KOPT-K1 (cell line): Measurements from ENCODE around the gene GMPR2.

Source experiments
- H3K27ac ChIP-seq: fragments of 200-600 bp; sonication (generic); 2 replicates; pipeline ENCODE4 v1.5.1; 2016; ENCODE audit warnings: antibody characterized with exemption, mild to moderate bottlenecking, low read depth, low read length; ENCODE audit not compliant: poor library complexity, severe bottlenecking
- H3K36me3 ChIP-seq: fragments of 200-600 bp; sonication (generic); 2 replicates; pipeline ENCODE4 v1.5.1; 2017; ENCODE audit warnings: antibody characterized with exemption, mild to moderate bottlenecking, low read length, moderate library complexity; ENCODE audit not compliant: insufficient read depth
- H3K9me3 ChIP-seq: fragments of 200-600 bp; sonication (generic); 2 replicates; pipeline ENCODE4 v1.5.1; 2017; ENCODE audit warnings: antibody characterized with exemption, low read length, mild to moderate bottlenecking; ENCODE audit not compliant: insufficient read depth, poor library complexity, severe bottlenecking

The GMPR2 gene

GRCh38 chr14:24273422-24273998 is 40.8 kb downstream of the GMPR2 start:
- Histone ChIP-seq H3K36me3 (no peaks in the 10 kb centered on the region), H3K9me3 (no peaks in the 10 kb centered on the region), H3K27ac (no peak overlapping the region)

GRCh38 chr14:24274101-24274543 is 41.4 kb downstream of the GMPR2 start:
- Histone ChIP-seq H3K9me3 (no peaks in the 10 kb centered on the region), H3K36me3 (no peaks in the 10 kb centered on the region), H3K27ac (no peak overlapping the region)

- no peaks in the 10 kb centered on the region for H3K36me3 ChIP-seq
- no peak overlapping the region for H3K27ac ChIP-seq
- no peaks in the 10 kb centered on the region for H3K9me3 ChIP-seq
Observed at GRCh38 chr14:24277071-24277470, 44.3 kb downstream of the GMPR2 start.

GRCh38 chr14:24277606-24278321 is 45.0 kb downstream of the GMPR2 start:
- no peak overlapping the region for H3K27ac ChIP-seq
- H3K36me3 ChIP-seq: no peaks in the 10 kb centered on the region
- H3K9me3 ChIP-seq: no peaks in the 10 kb centered on the region

GRCh38 chr14:24278424-24278823 is 45.7 kb downstream of the GMPR2 start:
- H3K36me3 ChIP-seq: no peaks in the 10 kb centered on the region
- no peak overlapping the region for H3K27ac ChIP-seq
- no peaks in the 10 kb centered on the region for H3K9me3 ChIP-seq

- H3K36me3 ChIP-seq: no peaks in the 10 kb centered on the region
- H3K27ac ChIP-seq: no peak overlapping the region
- H3K9me3 ChIP-seq: no peaks in the 10 kb centered on the region
Observed at GRCh38 chr14:24279301-24280186, 46.8 kb downstream of the GMPR2 start.

GRCh38 chr14:24280797-24281460 is 48.2 kb downstream of the GMPR2 start:
- no peaks in the 10 kb centered on the region for H3K36me3 ChIP-seq
- H3K9me3 ChIP-seq: no peaks in the 10 kb centered on the region
- H3K27ac ChIP-seq: no peak overlapping the region

- no peaks in the 10 kb centered on the region for H3K36me3 ChIP-seq
- no peaks in the 10 kb centered on the region for H3K9me3 ChIP-seq
Observed at GRCh38 chr14:24281636-24282035, 48.9 kb downstream of the GMPR2 start.

GRCh38 chr14:24282736-24283135 is 50.0 kb downstream of the GMPR2 start:
- H3K36me3 ChIP-seq: no peaks in the 10 kb centered on the region
- H3K27ac ChIP-seq: no peak overlapping the region
- H3K9me3 ChIP-seq: no peaks in the 10 kb centered on the region

More at GRCh38 chr14:24281636-24282035, 48.9 kb downstream of the GMPR2 start:
- no peak overlapping the region for H3K27ac ChIP-seq

GRCh38 chr14:24283796-24284460 is 51.2 kb downstream of the GMPR2 start:
- H3K27ac ChIP-seq: no peak overlapping the region
- H3K9me3 ChIP-seq: no peaks in the 10 kb centered on the region
- H3K36me3 ChIP-seq: no peaks in the 10 kb centered on the region

- Histone ChIP-seq H3K36me3 (peaks cover 2% of the 10 kb centered on the region; the same call in 1 of the 2 replicates), H3K27ac (no peak overlapping the region)
Observed at GRCh38 chr14:24284501-24285035, 51.8 kb downstream of the GMPR2 start.

GRCh38 chr14:24285351-24285750 is 52.6 kb downstream of the GMPR2 start:
- H3K36me3 ChIP-seq: peaks cover 10% of the 10 kb centered on the region; the same call in 1 of the 2 replicates
- H3K27ac ChIP-seq: no peak overlapping the region
- H3K9me3 ChIP-seq: no peaks in the 10 kb centered on the region

More at GRCh38 chr14:24284501-24285035, 51.8 kb downstream of the GMPR2 start:
- no peaks in the 10 kb centered on the region for H3K9me3 ChIP-seq

- peaks cover 22% of the 10 kb centered on the region for H3K36me3 ChIP-seq
- no peaks in the 10 kb centered on the region for H3K9me3 ChIP-seq
- H3K27ac ChIP-seq: no peak overlapping the region
Observed at GRCh38 chr14:24286996-24287395, 54.3 kb downstream of the GMPR2 start.
